Large intestine (tissue), 3 donors: ENCODE measurements around the gene NUP205. TPM values are rescaled to one million over a fixed set of nuclear protein-coding genes. Genes with fewer than 3 reads are reported as not detected.
"Not testable (repeated sequence)": the region's sequence is repeated elsewhere in the genome, so short reads cannot be mapped to it uniquely, and the experiment has no call there.

ENCODE experiments used
- DNase-seq, 2 donors: peaks; one replicate each; pipeline versions ENCODE4 v3.0.0 to v3.0.0-alpha.2; 2013
- H3K27ac ChIP-seq: one replicate; pipeline ENCODE4 v1.5.1; 2013; ENCODE audit warnings: low read length
- H3K27me3 ChIP-seq: 2 replicates; pipeline ENCODE4 v1.6.1; 2013; ENCODE audit warnings: low read length; ENCODE audit not compliant: control insufficient read depth, insufficient read depth
- H3K36me3 ChIP-seq: 2 replicates; pipeline ENCODE4 v1.6.1; 2013; ENCODE audit warnings: low read length; ENCODE audit not compliant: control insufficient read depth, insufficient read depth
- H3K4me1 ChIP-seq: one replicate; pipeline ENCODE4 v1.6.1; 2013; ENCODE audit warnings: low read length; ENCODE audit not compliant: control insufficient read depth, insufficient read depth
- H3K4me3 ChIP-seq: one replicate; pipeline ENCODE4 v1.5.1; 2013; ENCODE audit warnings: low read length
- H3K9me3 ChIP-seq: one replicate; pipeline ENCODE4 v1.6.1; 2013; ENCODE audit warnings: mild to moderate bottlenecking, low read depth, low read length, moderate library complexity; ENCODE audit not compliant: control insufficient read depth
- WGBS: methylation state at CpG from one replicate; pipeline ENCODE4 v1.1.5; 2013; ENCODE audit warnings: low lambda C conversion rate; ENCODE audit not compliant: insufficient coverage; 5-methylcytosine and 5-hydroxymethylcytosine counted together
- polyA plus RNA-seq: library from polyadenylated mRNA; unstranded; fragments of 120-200 nt; gene quantifications from one replicate; pipeline ENCODE4 v1.2.1, GENCODE V29; 2013

Gene NUP205
- polyA plus RNA-seq, 1 donor, result 41.0 TPM

GRCh38 chr7:135692606-135693005, 134.9 kb downstream of the NUP205 start:
- H3K9me3 ChIP-seq, DNase-seq, H3K4me1 ChIP-seq, H3K36me3 ChIP-seq, H3K27me3 ChIP-seq, H3K27ac ChIP-seq, H3K4me3 ChIP-seq: not testable (repeated sequence)
- no CpG with 5 or more reads among the region's 7 CpGs for WGBS

- WGBS, result no CpG with 5 or more reads among the region's 4 CpGs
Measured at GRCh38 chr7:135693558-135693957, 135.8 kb downstream of the NUP205 start.

GRCh38 chr7:135697276-135698049, 139.7 kb downstream of the NUP205 start:
- H3K27me3 ChIP-seq, result no peaks in the 10 kb centered on the region
- H3K4me3 ChIP-seq, result no peak overlapping the region
- no peaks in the 10 kb centered on the region for H3K36me3 ChIP-seq
- no peaks in the 10 kb centered on the region for H3K4me1 ChIP-seq
- no peak for DNase-seq
- H3K9me3 ChIP-seq, result no peaks in the 10 kb centered on the region
- 33% methylated on average over 4 of the region's 8 CpGs for WGBS
- H3K27ac ChIP-seq, result no peak overlapping the region

More at GRCh38 chr7:135693558-135693957, 135.8 kb downstream of the NUP205 start:
- Histone ChIP-seq H3K4me1 (no peaks in the 10 kb centered on the region), H3K36me3 (peaks cover 3% of the 10 kb centered on the region), H3K27ac (no peak overlapping the region), H3K4me3 (no peak overlapping the region), H3K27me3 (no peaks in the 10 kb centered on the region), H3K9me3 (no peaks in the 10 kb centered on the region)
- no peak for DNase-seq

Other genes starting within 250 kb of the NUP205 start
- gene CNOT4, start 47.8 kb upstream of the NUP205 start, polyA plus RNA-seq, result 18.8 TPM
- gene STMP1, start 104.6 kb downstream of the NUP205 start, polyA plus RNA-seq, result 46.7 TPM
- 1.1 TPM for gene SLC13A4, start 170.3 kb downstream of the NUP205 start, polyA plus RNA-seq
- gene FAM180A, start 190.9 kb downstream of the NUP205 start, polyA plus RNA-seq, result not detected